Ovary (tissue), 3 donors: ENCODE measurements around the gene MBD5.

Source experiments
- CTCF ChIP-seq, 3 donors: fragments of 450-650 bp in 2 of 3; fragments of 200-600 bp in 1 of 3; IDR thresholded peaks; one replicate each; pipeline versions ENCODE4 v1.5.1 to v1.8.0; 2016 to 2022; ENCODE audit warnings: antibody characterized with exemption in 3 of 3, mild to moderate bottlenecking in 1 of 3
- EP300 ChIP-seq: sonication (generic); formaldehyde crosslinking; IDR thresholded peaks from one replicate; pipeline ENCODE4 v1.6.1; 2017; ENCODE audit warnings: antibody characterized with exemption
- donor health status: DM: no; HTN: no; CAD: no.

- TF ChIP-seq CTCF (IDR thresholded peaks at IDR 0.05) (no peak), EP300 (no peak)
Measured at GRCh38 chr2:148167855-148168254, 147.0 kb downstream of the MBD5 start.
